ENCODE measurements around the gene VAV1.

- TF ChIP-seq EZH2 (IDR thresholded peaks at IDR 0.05; ENCODE audit: insufficient read depth, poor library complexity, severe bottlenecking) (no peak), EZH2phosphoT487 (IDR thresholded peaks at IDR 0.05; ENCODE audit: insufficient read depth, low read depth) (no peak)
Observed at GRCh38 chr19:6731822-6732221, 40.7 kb upstream of the VAV1 start.
